GM19035 (cell line): ENCODE measurements around the gene ODC1.

Experiments
- ATAC-seq: cut with Tn5 transposase; IDR thresholded peaks from one replicate; pipeline ENCODE4 v1.9.1; 2021; ENCODE audit not compliant: unreplicated experiment

Gene ODC1

GRCh38 chr2:10434886-10435819 is 13.0 kb downstream of the ODC1 start:
- ATAC-seq: peak; percentile 81

- no peak for ATAC-seq
These were observed 13.9 kb downstream of the ODC1 start for GRCh38 chr2:10433947-10434885.

GRCh38 chr2:10433264-10433946 is 14.7 kb downstream of the ODC1 start:
- ATAC-seq: no peak

GRCh38 chr2:10432311-10433181 is 15.6 kb downstream of the ODC1 start:
- ATAC-seq: no peak

GRCh38 chr2:10431797-10432196 is 16.3 kb downstream of the ODC1 start:
- ATAC-seq: no peak

GRCh38 chr2:10430886-10431622 is 17.1 kb downstream of the ODC1 start:
- no peak for ATAC-seq

GRCh38 chr2:10428924-10429323 is 19.2 kb downstream of the ODC1 start:
- no peak for ATAC-seq

- no peak for ATAC-seq
These were observed 19.8 kb downstream of the ODC1 start for GRCh38 chr2:10428355-10428754.

- ATAC-seq: no peak
These were observed 20.5 kb downstream of the ODC1 start for GRCh38 chr2:10427618-10427949.

- ATAC-seq: no peak
These were observed 21.2 kb downstream of the ODC1 start for GRCh38 chr2:10426726-10427617.

- no peak for ATAC-seq
These were observed 22.4 kb downstream of the ODC1 start for GRCh38 chr2:10425699-10426098.

GRCh38 chr2:10424916-10425505 is 23.1 kb downstream of the ODC1 start:
- ATAC-seq: no peak

- ATAC-seq: no peak
These were observed 24.1 kb downstream of the ODC1 start for GRCh38 chr2:10424051-10424450.

GRCh38 chr2:10423400-10423774 is 24.7 kb downstream of the ODC1 start:
- ATAC-seq: no peak

GRCh38 chr2:10422732-10423399 is 25.3 kb downstream of the ODC1 start:
- no peak for ATAC-seq

- ATAC-seq: no peak
These were observed 25.9 kb downstream of the ODC1 start for GRCh38 chr2:10422251-10422650.

GRCh38 chr2:10419553-10420257 is 28.4 kb downstream of the ODC1 start:
- no peak for ATAC-seq
